Sigmoid colon (tissue), 7 donors: ENCODE measurements around the gene ZBTB22. TPM values are rescaled to one million over a fixed set of nuclear protein-coding genes. Genes with fewer than 3 reads are reported as not detected.
A peak's percentile ranks its signal among the peaks of the same experiment; 100 is the strongest.
"Not testable (repeated sequence)": the region's sequence is repeated elsewhere in the genome, so short reads cannot be mapped to it uniquely, and the experiment has no call there.

Experiments
- DNase-seq: peaks from one replicate; pipeline ENCODE4 v3.0.0-alpha.2; 2019
- H3K27ac ChIP-seq, 4 donors: fragments of 200-600 bp; sonication (generic); one replicate each; pipeline ENCODE4 v1.5.1; 2016 to 2019; ENCODE audit warnings: mild to moderate bottlenecking in 1 of 4
- H3K27me3 ChIP-seq, 3 donors: fragments of 200-600 bp; sonication (generic); one replicate each; pipeline ENCODE4 v1.5.1; 2019; ENCODE audit warnings: mild to moderate bottlenecking in 1 of 3
- H3K36me3 ChIP-seq, 4 donors: fragments of 200-600 bp; sonication (generic); one replicate each; pipeline ENCODE4 v1.5.1; 2016 to 2019
- H3K4me1 ChIP-seq, 4 donors: fragments of 200-600 bp; sonication (generic); one replicate each; pipeline ENCODE4 v1.5.1; 2017 to 2019
- H3K4me3 ChIP-seq, 4 donors: fragments of 200-600 bp; sonication (generic); one replicate each; pipeline ENCODE4 v1.5.1; 2017 to 2019; ENCODE audit warnings: mild to moderate bottlenecking in 2 of 4, moderate library complexity in 1 of 4
- H3K9me3 ChIP-seq, 4 donors: fragments of 200-600 bp in 3 of 4; sonication (generic) in 3 of 4; one replicate each; pipeline versions ENCODE4 v1.5.1 to v1.6.1; 2013 to 2019
- CTCF ChIP-seq, 4 experiments: fragments of 450-650 bp in 3 of 4; fragments of 200-600 bp in 1 of 4; IDR thresholded peaks; one replicate each; pipeline ENCODE4 v1.5.1; 2016 to 2019; ENCODE audit warnings: antibody characterized with exemption in 4 of 4, mild to moderate bottlenecking in 3 of 4, moderate library complexity in 2 of 4
- EP300 ChIP-seq, 4 donors: sonication (generic); formaldehyde crosslinking; IDR thresholded peaks; one replicate each; pipeline ENCODE4 v1.6.1; 2017; ENCODE audit warnings: antibody characterized with exemption in 4 of 4
- POLR2A ChIP-seq, 2 donors: fragments of 450-650 bp; IDR thresholded peaks; one replicate each; pipeline ENCODE4 v1.6.1; 2016; ENCODE audit warnings: antibody characterized with exemption in 2 of 2, mild to moderate bottlenecking in 2 of 2, moderate library complexity in 2 of 2
- POLR2AphosphoS5 ChIP-seq, 4 donors: sonication (generic); formaldehyde crosslinking; IDR thresholded peaks; one replicate each; pipeline ENCODE4 v1.6.1; 2017; ENCODE audit warnings: antibody characterized with exemption in 4 of 4
- WGBS, 2 donors: extraction: QIAGEN DNeasy Blood & Tissue Kit; methylation state at CpG; one replicate each; pipeline ENCODE4 v1.1.7; 2013; 5-methylcytosine and 5-hydroxymethylcytosine counted together
- intact Hi-C: fragments of 100-400 bp; cut with DNase I; formaldehyde crosslinking; loops from one replicate; pipeline ENCODE4 v1.15.1; 2023
- polyA plus RNA-seq, 3 donors: library from polyadenylated mRNA; stranded (reverse); fragments of 200-250 nt; gene quantifications; one replicate each; pipeline ENCODE4 v1.2.3, GENCODE V29; 2013
- total RNA-seq, 4 donors: library from RNA; depleted of rRNA; stranded (reverse); fragments of >200 nt; gene quantifications; one replicate each; pipeline ENCODE4 v1.1.0, GENCODE V29; 2016
- donor health status: healthy with polysubstance abuse.
- donor health status: Bipolar disorder and iron deficiency.
- donor health status: healthy.

Gene ZBTB22
- total and polyA plus RNA-seq, 7 donors, result 9.4 to 19.2 (median 13.2) TPM

GRCh38 chr6:33288141-33288920 lies 29.2 kb downstream of the ZBTB22 start:
- TF ChIP-seq POLR2AphosphoS5 (IDR thresholded peaks at IDR 0.05) (no peak), POLR2A (IDR thresholded peaks at IDR 0.05) (no peak), EP300 (IDR thresholded peaks at IDR 0.05) (no peak), CTCF (IDR thresholded peaks at IDR 0.05) (no peak)
- peaks cover 14 to 68% (median 28%) of the 10 kb centered on the region in 4 donors for H3K36me3 ChIP-seq
- H3K27me3 ChIP-seq, result no peaks in the 10 kb centered on the region
- H3K9me3 ChIP-seq, result no peaks in the 10 kb centered on the region
- peaks cover 0 to 30% (median 23%) of the 10 kb centered on the region in 4 donors for H3K4me1 ChIP-seq
- WGBS, 2 donors, result 7 to 13% methylated on average over 21 of the region's 21 CpGs
- intact Hi-C loops, result no loop called here
- peak overlapping the region; percentile 61 to 73 (median 69) for H3K4me3 ChIP-seq
- H3K27ac ChIP-seq, result peak overlapping the region; percentile 80 to 88 (median 82)
- no peak for DNase-seq

GRCh38 chr6:33286946-33287914 lies 30.3 kb downstream of the ZBTB22 start:
- intact Hi-C loops, result no loop called here
- no peak overlapping the region for H3K4me3 ChIP-seq

GRCh38 chr6:33285214-33285613 lies 32.3 kb downstream of the ZBTB22 start:
- 87 to 94% methylated on average over 4 of the region's 4 CpGs for WGBS, 2 donors
- H3K27me3 ChIP-seq, H3K4me3 ChIP-seq, H3K9me3 ChIP-seq, intact Hi-C loops, H3K27ac ChIP-seq, DNase-seq: not testable (repeated sequence)
- peaks cover 5 to 70% (median 20%) of the 10 kb centered on the region in 4 donors for H3K36me3 ChIP-seq
- H3K4me1 ChIP-seq, result peaks cover 0 to 22% (median 18%) of the 10 kb centered on the region in 4 donors

More at GRCh38 chr6:33286946-33287914, 30.3 kb downstream of the ZBTB22 start:
- Histone ChIP-seq H3K9me3 (no peaks in the 10 kb centered on the region), H3K36me3 (peaks cover 7 to 68% (median 28%) of the 10 kb centered on the region in 4 donors), H3K27me3 (no peaks in the 10 kb centered on the region), H3K27ac (no peak overlapping the region), H3K4me1 (peaks cover 0 to 30% (median 23%) of the 10 kb centered on the region in 4 donors)
- 94% methylated on average over 22 of the region's 22 CpGs for WGBS, 2 donors
- no peak for DNase-seq
- TF ChIP-seq POLR2AphosphoS5 (IDR thresholded peaks at IDR 0.05) (no peak), POLR2A (IDR thresholded peaks at IDR 0.05) (no peak)

- Histone ChIP-seq H3K27me3 (no peaks in the 10 kb centered on the region), H3K4me1 (peaks cover 0 to 26% (median 23%) of the 10 kb centered on the region in 4 donors), H3K27ac (no peak overlapping the region), H3K36me3 (peaks cover 6 to 75% (median 14%) of the 10 kb centered on the region in 4 donors), H3K4me3 (no peak overlapping the region), H3K9me3 (no peaks in the 10 kb centered on the region)
- intact Hi-C loops, result no loop called here
- TF ChIP-seq POLR2A (IDR thresholded peaks at IDR 0.05), result no peak
- no peak for TF ChIP-seq POLR2AphosphoS5 (IDR thresholded peaks at IDR 0.05)
- TF ChIP-seq EP300 (IDR thresholded peaks at IDR 0.05), result no peak
- no peak for TF ChIP-seq CTCF (IDR thresholded peaks at IDR 0.05)
- WGBS, 2 donors, result 85 to 92% methylated on average over 6 of the region's 6 CpGs
- DNase-seq, result no peak
Measured at GRCh38 chr6:33280539-33280938, 37.0 kb downstream of the ZBTB22 start.

- Histone ChIP-seq H3K27ac (no peak overlapping the region), H3K36me3 (peaks cover 6 to 76% (median 19%) of the 10 kb centered on the region in 4 donors), H3K4me1 (peaks cover 0 to 30% (median 27%) of the 10 kb centered on the region in 4 donors), H3K9me3 (no peaks in the 10 kb centered on the region), H3K4me3 (no peak overlapping the region), H3K27me3 (no peaks in the 10 kb centered on the region)
- 50 to 68% methylated on average over 5 of the region's 5 CpGs for WGBS, 2 donors
- intact Hi-C loops, result loop anchor here (10.0 kb wide), 1 partner anchor 1615 kb away; the partner anchor contains the start of genes C6orf47, CSNK2B, GPANK1 and LY6G5B
- TF ChIP-seq POLR2A (IDR thresholded peaks at IDR 0.05) (no peak), POLR2AphosphoS5 (IDR thresholded peaks at IDR 0.05) (no peak), EP300 (IDR thresholded peaks at IDR 0.05) (no peak), CTCF (IDR thresholded peaks at IDR 0.05) (no peak)
- DNase-seq, result no peak
Measured at GRCh38 chr6:33279971-33280511, 37.5 kb downstream of the ZBTB22 start.
